ENCODE measurements around the gene ZDHHC14.

Gene ZDHHC14

DNA sequence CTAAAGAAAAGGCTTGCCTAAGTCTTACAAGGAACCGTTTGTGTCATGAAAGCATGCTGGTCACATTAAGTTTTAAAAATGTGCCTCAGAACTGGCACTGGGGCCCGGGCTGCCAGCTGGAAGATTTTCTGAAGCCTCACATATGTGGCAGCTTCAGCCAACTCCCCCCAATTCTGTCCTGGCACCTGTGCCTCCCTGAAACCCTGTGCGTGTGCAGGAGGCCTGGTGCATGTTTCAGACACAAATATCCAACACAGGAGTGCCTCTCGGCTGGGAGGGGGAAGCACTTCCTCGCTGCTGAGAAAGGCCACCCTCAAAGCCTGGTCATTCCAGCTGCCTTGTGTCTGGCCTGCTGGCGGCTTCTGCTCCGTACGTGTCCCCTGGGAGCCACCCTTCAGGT, 253.6 kb downstream of the ZDHHC14 start:
- Histone ChIP-seq H3K27me3 (ENCODE audit: control insufficient read depth in 2 of 2, insufficient read depth in 2 of 2, low read length in 2 of 2) (no peaks in the 10 kb centered on the region), H3K4me3 (ENCODE audit: low read length in 2 of 2) (no peak overlapping the region), H3K36me3 (ENCODE audit: control insufficient read depth in 2 of 2, insufficient read depth in 2 of 2, low read length in 2 of 2) (peaks cover 3 to 4% of the 10 kb centered on the region in 2 donors), H3K9me3 (ENCODE audit: control insufficient read depth in 2 of 2, low read length in 2 of 2) (no peaks in the 10 kb centered on the region), H3K9ac (ENCODE audit: low read depth in 1 of 2, low read length in 2 of 2) (no peak overlapping the region), H3K4me1 (ENCODE audit: control insufficient read depth in 2 of 2, insufficient read depth in 2 of 2, low read length in 2 of 2) (no peaks in the 10 kb centered on the region), H3K27ac (ENCODE audit: low read depth in 2 of 2, low read length in 2 of 2) (no peak overlapping the region)

GRCh38 chr6:157635388-157636244, 254.6 kb downstream of the ZDHHC14 start:
- Histone ChIP-seq H3K9me3 (ENCODE audit: control insufficient read depth in 2 of 2, low read length in 2 of 2) (no peaks in the 10 kb centered on the region), H3K27me3 (ENCODE audit: control insufficient read depth in 2 of 2, insufficient read depth in 2 of 2, low read length in 2 of 2) (no peaks in the 10 kb centered on the region), H3K4me3 (ENCODE audit: low read length in 2 of 2) (no peak overlapping the region), H3K27ac (ENCODE audit: low read depth in 2 of 2, low read length in 2 of 2) (no peak overlapping the region), H3K4me1 (ENCODE audit: control insufficient read depth in 2 of 2, insufficient read depth in 2 of 2, low read length in 2 of 2) (no peaks in the 10 kb centered on the region), H3K9ac (ENCODE audit: low read depth in 1 of 2, low read length in 2 of 2) (no peak overlapping the region), H3K36me3 (ENCODE audit: control insufficient read depth in 2 of 2, insufficient read depth in 2 of 2, low read length in 2 of 2) (peaks cover 3 to 4% of the 10 kb centered on the region in 2 donors)

DNA sequence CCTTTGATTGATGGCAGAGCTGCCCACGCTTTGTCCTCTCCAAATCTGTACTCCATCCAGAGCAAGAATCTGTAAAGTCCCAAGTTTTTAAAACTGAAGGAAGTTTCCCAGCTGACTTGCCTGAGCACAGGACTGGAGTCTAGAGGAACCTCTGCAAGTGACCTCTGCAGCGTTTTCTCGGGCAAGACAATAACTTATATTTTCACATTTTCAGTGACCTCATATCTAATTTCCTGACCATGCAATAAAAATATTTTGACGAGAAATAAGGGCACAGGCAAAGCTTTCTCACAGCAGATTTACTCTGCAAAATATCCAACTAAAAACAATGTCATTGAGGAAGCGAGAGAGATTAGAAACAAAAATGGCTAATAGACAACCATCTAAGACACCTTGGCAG, 256.5 kb downstream of the ZDHHC14 start:
- Histone ChIP-seq H3K27me3 (ENCODE audit: control insufficient read depth in 2 of 2, insufficient read depth in 2 of 2, low read length in 2 of 2) (no peaks in the 10 kb centered on the region), H3K36me3 (ENCODE audit: control insufficient read depth in 2 of 2, insufficient read depth in 2 of 2, low read length in 2 of 2) (peaks cover 3 to 4% of the 10 kb centered on the region in 2 donors), H3K4me3 (ENCODE audit: low read length in 2 of 2) (no peak overlapping the region), H3K27ac (ENCODE audit: low read depth in 2 of 2, low read length in 2 of 2) (no peak overlapping the region), H3K4me1 (ENCODE audit: control insufficient read depth in 2 of 2, insufficient read depth in 2 of 2, low read length in 2 of 2) (no peaks in the 10 kb centered on the region), H3K9ac (ENCODE audit: low read depth in 1 of 2, low read length in 2 of 2) (no peak overlapping the region), H3K9me3 (ENCODE audit: control insufficient read depth in 2 of 2, low read length in 2 of 2) (no peaks in the 10 kb centered on the region)

GRCh38 chr6:157637941-157638662, 257.1 kb downstream of the ZDHHC14 start:
- H3K27ac ChIP-seq (ENCODE audit: low read depth in 2 of 2, low read length in 2 of 2): no peak overlapping the region
- H3K4me3 ChIP-seq (ENCODE audit: low read length in 2 of 2): no peak overlapping the region
- H3K27me3 ChIP-seq (ENCODE audit: control insufficient read depth in 2 of 2, insufficient read depth in 2 of 2, low read length in 2 of 2): no peaks in the 10 kb centered on the region
- H3K4me1 ChIP-seq (ENCODE audit: control insufficient read depth in 2 of 2, insufficient read depth in 2 of 2, low read length in 2 of 2): no peaks in the 10 kb centered on the region
- H3K36me3 ChIP-seq (ENCODE audit: control insufficient read depth in 2 of 2, insufficient read depth in 2 of 2, low read length in 2 of 2): peaks cover 3 to 4% of the 10 kb centered on the region in 2 donors
- no peak overlapping the region for H3K9ac ChIP-seq (ENCODE audit: low read depth in 1 of 2, low read length in 2 of 2)
- H3K9me3 ChIP-seq (ENCODE audit: control insufficient read depth in 2 of 2, low read length in 2 of 2): no peaks in the 10 kb centered on the region

- Histone ChIP-seq H3K9me3 (ENCODE audit: control insufficient read depth in 2 of 2, low read length in 2 of 2) (no peaks in the 10 kb centered on the region), H3K9ac (ENCODE audit: low read depth in 1 of 2, low read length in 2 of 2) (no peak overlapping the region), H3K27me3 (ENCODE audit: control insufficient read depth in 2 of 2, insufficient read depth in 2 of 2, low read length in 2 of 2) (no peaks in the 10 kb centered on the region), H3K4me3 (ENCODE audit: low read length in 2 of 2) (no peak overlapping the region), H3K27ac (ENCODE audit: low read depth in 2 of 2, low read length in 2 of 2) (no peak overlapping the region), H3K4me1 (ENCODE audit: control insufficient read depth in 2 of 2, insufficient read depth in 2 of 2, low read length in 2 of 2) (no peaks in the 10 kb centered on the region), H3K36me3 (ENCODE audit: control insufficient read depth in 2 of 2, insufficient read depth in 2 of 2, low read length in 2 of 2) (peaks cover 3 to 4% of the 10 kb centered on the region in 2 donors)
Observed at GRCh38 chr6:157638779-157639178, 257.8 kb downstream of the ZDHHC14 start.

- H3K36me3 ChIP-seq (ENCODE audit: control insufficient read depth in 2 of 2, insufficient read depth in 2 of 2, low read length in 2 of 2): no peaks in the 10 kb centered on the region
- H3K9ac ChIP-seq (ENCODE audit: low read depth in 1 of 2, low read length in 2 of 2): no peak overlapping the region
- H3K9me3 ChIP-seq (ENCODE audit: control insufficient read depth in 2 of 2, low read length in 2 of 2): no peaks in the 10 kb centered on the region
- H3K27ac ChIP-seq (ENCODE audit: low read depth in 2 of 2, low read length in 2 of 2): no peak overlapping the region
- H3K4me1 ChIP-seq (ENCODE audit: control insufficient read depth in 2 of 2, insufficient read depth in 2 of 2, low read length in 2 of 2): no peaks in the 10 kb centered on the region
- H3K4me3 ChIP-seq (ENCODE audit: low read length in 2 of 2): no peak overlapping the region
- no peaks in the 10 kb centered on the region for H3K27me3 ChIP-seq (ENCODE audit: control insufficient read depth in 2 of 2, insufficient read depth in 2 of 2, low read length in 2 of 2)
Observed at GRCh38 chr6:157640746-157641451, 259.9 kb downstream of the ZDHHC14 start.

DNA sequence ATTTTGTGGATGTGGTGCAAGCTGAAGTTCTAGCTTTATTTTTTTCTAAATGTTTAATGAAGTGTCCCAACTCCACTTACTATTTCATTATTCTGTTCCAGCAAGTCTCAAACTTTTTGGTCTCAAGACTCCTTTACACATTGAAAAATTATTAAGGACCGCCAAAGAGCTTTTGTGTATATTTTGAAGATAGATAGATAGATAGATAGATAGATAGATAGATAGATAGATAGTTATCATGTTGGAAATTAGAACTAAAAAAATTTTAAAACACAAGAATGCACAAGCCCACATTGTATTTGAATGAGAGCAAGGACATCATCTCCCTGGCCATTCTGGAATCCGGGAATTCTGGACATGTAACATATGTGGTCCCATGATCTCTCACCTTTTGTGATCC, 260.8 kb downstream of the ZDHHC14 start:
- no peaks in the 10 kb centered on the region for H3K27me3 ChIP-seq (ENCODE audit: control insufficient read depth in 2 of 2, insufficient read depth in 2 of 2, low read length in 2 of 2)
- no peak overlapping the region for H3K4me3 ChIP-seq (ENCODE audit: low read length in 2 of 2)
- H3K4me1 ChIP-seq (ENCODE audit: control insufficient read depth in 2 of 2, insufficient read depth in 2 of 2, low read length in 2 of 2): no peaks in the 10 kb centered on the region

DNA sequence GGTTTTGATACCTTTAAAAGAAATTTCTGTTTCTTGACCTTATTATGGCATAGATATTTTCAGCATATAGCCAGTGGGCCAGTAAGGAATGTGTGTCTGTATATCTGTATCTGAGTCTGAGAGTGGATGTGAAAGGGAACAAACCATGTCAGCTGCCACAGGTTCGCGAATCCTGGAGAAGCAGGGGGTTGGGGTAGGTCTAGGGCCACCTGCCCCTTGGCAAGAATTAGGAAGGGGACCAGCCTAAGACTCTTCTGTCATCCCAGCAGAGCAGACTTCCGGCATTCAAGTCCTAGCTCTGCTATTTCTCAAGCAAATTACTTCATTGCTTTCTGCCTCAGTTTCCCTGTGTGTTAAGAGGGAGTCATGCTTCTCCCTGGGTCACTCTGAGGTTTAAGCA, 261.7 kb downstream of the ZDHHC14 start:
- no peaks in the 10 kb centered on the region for H3K4me1 ChIP-seq (ENCODE audit: control insufficient read depth in 2 of 2, insufficient read depth in 2 of 2, low read length in 2 of 2)
- H3K4me3 ChIP-seq (ENCODE audit: low read length in 2 of 2): no peak overlapping the region
- no peaks in the 10 kb centered on the region for H3K27me3 ChIP-seq (ENCODE audit: control insufficient read depth in 2 of 2, insufficient read depth in 2 of 2, low read length in 2 of 2)
- H3K27ac ChIP-seq (ENCODE audit: low read depth in 2 of 2, low read length in 2 of 2): no peak overlapping the region
- no peaks in the 10 kb centered on the region for H3K9me3 ChIP-seq (ENCODE audit: control insufficient read depth in 2 of 2, low read length in 2 of 2)
- H3K36me3 ChIP-seq (ENCODE audit: control insufficient read depth in 2 of 2, insufficient read depth in 2 of 2, low read length in 2 of 2): peaks cover 0 to 2% of the 10 kb centered on the region in 2 donors
- H3K9ac ChIP-seq (ENCODE audit: low read depth in 1 of 2, low read length in 2 of 2): no peak overlapping the region

More for the DNA sequence above, 260.8 kb downstream of the ZDHHC14 start:
- no peaks in the 10 kb centered on the region for H3K9me3 ChIP-seq (ENCODE audit: control insufficient read depth in 2 of 2, low read length in 2 of 2)
- H3K36me3 ChIP-seq (ENCODE audit: control insufficient read depth in 2 of 2, insufficient read depth in 2 of 2, low read length in 2 of 2): no peaks in the 10 kb centered on the region
- H3K27ac ChIP-seq (ENCODE audit: low read depth in 2 of 2, low read length in 2 of 2): no peak overlapping the region
- H3K9ac ChIP-seq (ENCODE audit: low read depth in 1 of 2, low read length in 2 of 2): no peak overlapping the region

GRCh38 chr6:157644043-157644810, 263.2 kb downstream of the ZDHHC14 start:
- Histone ChIP-seq H3K4me1 (ENCODE audit: control insufficient read depth in 2 of 2, insufficient read depth in 2 of 2, low read length in 2 of 2) (no peaks in the 10 kb centered on the region), H3K27ac (ENCODE audit: low read depth in 2 of 2, low read length in 2 of 2) (no peak overlapping the region), H3K9ac (ENCODE audit: low read depth in 1 of 2, low read length in 2 of 2) (no peak overlapping the region), H3K36me3 (ENCODE audit: control insufficient read depth in 2 of 2, insufficient read depth in 2 of 2, low read length in 2 of 2) (peaks cover 0 to 2% of the 10 kb centered on the region in 2 donors), H3K27me3 (ENCODE audit: control insufficient read depth in 2 of 2, insufficient read depth in 2 of 2, low read length in 2 of 2) (no peaks in the 10 kb centered on the region), H3K4me3 (ENCODE audit: low read length in 2 of 2) (no peak overlapping the region), H3K9me3 (ENCODE audit: control insufficient read depth in 2 of 2, low read length in 2 of 2) (no peaks in the 10 kb centered on the region)
